HepG2 (cell line): ENCODE measurements around the gene NME2. TPM values are rescaled to one million over a fixed set of nuclear protein-coding genes. Genes with fewer than 3 reads are reported as not detected.

Experiments used
- AGO1 ChIP-seq: fragments of 200-400 bp; formaldehyde crosslinking; IDR thresholded peaks from 2 replicates; pipeline ENCODE4 v1.6.1; 2017; ENCODE audit warnings: mild to moderate bottlenecking, low read depth, low read length, moderate library complexity; ENCODE audit not compliant: poor library complexity, severe bottlenecking
- ASH2L ChIP-seq: fragments of 300-600, 200-600 bp; sonication (generic); IDR thresholded peaks from 2 replicates; pipeline ENCODE4 v1.7.0; 2017; ENCODE audit warnings: low read depth, mild to moderate bottlenecking, moderate library complexity, mixed read lengths, low read length; ENCODE audit not compliant: insufficient read length
- GLI4 ChIP-seq: sonication (generic); formaldehyde crosslinking; IDR thresholded peaks from 2 replicates; pipeline ENCODE4 v1.5.1; 2020; ENCODE audit warnings: missing genetic modification reagents, mild to moderate bottlenecking, moderate library complexity, borderline replicate concordance
- HNF4A ChIP-seq: sonication (generic); formaldehyde crosslinking; IDR thresholded peaks from 2 replicates; pipeline ENCODE4 v1.4.0; 2020; ENCODE audit warnings: missing genetic modification reagents
- HOXA3 ChIP-seq: sonication (generic); formaldehyde crosslinking; IDR thresholded peaks from 2 replicates; pipeline ENCODE4 v1.5.0; 2020; ENCODE audit warnings: missing genetic modification reagents
- MYC ChIP-seq: sonication (generic); formaldehyde crosslinking; IDR thresholded peaks from 2 replicates; pipeline ENCODE4 v1.9.0; 2021; ENCODE audit warnings: missing genetic modification reagents, borderline replicate concordance
- NCOA2 ChIP-seq: sonication (generic); formaldehyde crosslinking; IDR thresholded peaks from 2 replicates; pipeline ENCODE4 v1.8.0; 2022; ENCODE audit warnings: inconsistent platforms
- POLR2AphosphoS2 ChIP-seq: IDR thresholded peaks from 2 replicates; pipeline ENCODE4 v1.6.1; 2011; ENCODE audit warnings: low read depth, low read length, improper control_type of control experiment
- PPARG ChIP-seq: conservative IDR thresholded peaks from 2 replicates; pipeline ENCODE4 v1.6.1; 2016; ENCODE audit warnings: missing biosample characterization, missing genetic modification reagents
- RFXAP ChIP-seq: sonication (generic); formaldehyde crosslinking; IDR thresholded peaks from 2 replicates; pipeline ENCODE4 v1.4.0; 2020; ENCODE audit warnings: missing genetic modification reagents, borderline replicate concordance
- TBL1XR1 ChIP-seq: fragments of 150-350 bp; IDR thresholded peaks from 2 replicates; pipeline ENCODE4 v1.6.1; 2014; ENCODE audit warnings: borderline replicate concordance, low read length; ENCODE audit not compliant: partially characterized antibody
- TCF7 ChIP-seq: sonication (generic); IDR thresholded peaks from 2 replicates; pipeline ENCODE4 v1.6.1; 2016; ENCODE audit warnings: antibody characterized with exemption, low read depth
- TOE1 ChIP-seq: sonication (generic); formaldehyde crosslinking; IDR thresholded peaks from 2 replicates; pipeline ENCODE4 v1.4.0; 2020; ENCODE audit warnings: mild to moderate bottlenecking, missing genetic modification reagents
- ZNF510 ChIP-seq: sonication (generic); formaldehyde crosslinking; IDR thresholded peaks from 2 replicates; pipeline ENCODE4 v1.4.0; 2020; ENCODE audit warnings: low read depth, mild to moderate bottlenecking, missing genetic modification reagents
- ZNF530 ChIP-seq: sonication (generic); formaldehyde crosslinking; IDR thresholded peaks from 2 replicates; pipeline ENCODE4 v1.5.0; 2020; ENCODE audit warnings: low read depth, mild to moderate bottlenecking, missing genetic modification reagents
- ZNF780A ChIP-seq: sonication (generic); formaldehyde crosslinking; IDR thresholded peaks from 2 replicates; pipeline ENCODE4 v1.8.0; 2022; ENCODE audit warnings: mild to moderate bottlenecking, missing genetic modification reagents, moderate library complexity
- ZNF782 ChIP-seq: sonication (generic); formaldehyde crosslinking; IDR thresholded peaks from 2 replicates; pipeline ENCODE4 v1.4.0; 2020; ENCODE audit warnings: missing genetic modification reagents, mild to moderate bottlenecking, borderline replicate concordance
- ZSCAN29 ChIP-seq: sonication (generic); formaldehyde crosslinking; conservative IDR thresholded peaks from 2 replicates; pipeline ENCODE4 v1.4.0; 2020; ENCODE audit warnings: mild to moderate bottlenecking, missing genetic modification reagents
- polyA plus RNA-seq, 8 experiments: library from polyadenylated mRNA; depleted of rRNA in 3 of 8; stranded (reverse) in 7 of 8; unstranded in 1 of 8; fragments of >200 nt; fragmentation: Illumina TruSeq in 4 of 8; extraction: Trizol in 4 of 8; gene quantifications; 2 replicates each; pipeline versions ENCODE4 v1.2.1 to v1.2.3, GENCODE V29; 2011 to 2016; ENCODE audit warnings: low read depth in 4 of 8, missing spikeins in 1 of 8, mixed read lengths in 1 of 8; ENCODE audit not compliant: insufficient read depth in 1 of 8
- total RNA-seq, 5 experiments: library from RNA; depleted of rRNA; stranded (reverse); fragments of >200 nt; fragmentation: Illumina TruSeq; extraction: Trizol; gene quantifications; 2 replicates each; pipeline ENCODE4 v1.2.3, GENCODE V29; 2016; ENCODE audit warnings: low read depth in 1 of 5
- TF ChIP-seq, protein P1 (sequence below): IDR thresholded peaks from 2 replicates; pipeline ENCODE4 v1.6.1; 2018; ENCODE audit warnings: missing genetic modification reagents
- TF ChIP-seq, protein P2 (sequence below): sonication (generic); formaldehyde crosslinking; IDR thresholded peaks from 2 replicates; pipeline ENCODE4 v1.5.1; 2020; ENCODE audit warnings: missing genetic modification reagents, mild to moderate bottlenecking, borderline replicate concordance
- TF ChIP-seq, protein P3 (sequence below): sonication (generic); formaldehyde crosslinking; IDR thresholded peaks from 2 replicates; pipeline ENCODE4 v1.5.0; 2020; ENCODE audit warnings: missing genetic modification reagents
- TF ChIP-seq, protein P4 (sequence below): sonication (generic); formaldehyde crosslinking; IDR thresholded peaks from 2 replicates; pipeline ENCODE4 v1.8.1; 2023; ENCODE audit warnings: mild to moderate bottlenecking, moderate library complexity, missing genetic modification reagents

The NME2 gene
- total and polyA plus RNA-seq, 2 of the 13 experiments (the other 11 are each of a cell fraction or from before 2014, with no cell fraction given) = 790 to 1,213 TPM

DNA sequence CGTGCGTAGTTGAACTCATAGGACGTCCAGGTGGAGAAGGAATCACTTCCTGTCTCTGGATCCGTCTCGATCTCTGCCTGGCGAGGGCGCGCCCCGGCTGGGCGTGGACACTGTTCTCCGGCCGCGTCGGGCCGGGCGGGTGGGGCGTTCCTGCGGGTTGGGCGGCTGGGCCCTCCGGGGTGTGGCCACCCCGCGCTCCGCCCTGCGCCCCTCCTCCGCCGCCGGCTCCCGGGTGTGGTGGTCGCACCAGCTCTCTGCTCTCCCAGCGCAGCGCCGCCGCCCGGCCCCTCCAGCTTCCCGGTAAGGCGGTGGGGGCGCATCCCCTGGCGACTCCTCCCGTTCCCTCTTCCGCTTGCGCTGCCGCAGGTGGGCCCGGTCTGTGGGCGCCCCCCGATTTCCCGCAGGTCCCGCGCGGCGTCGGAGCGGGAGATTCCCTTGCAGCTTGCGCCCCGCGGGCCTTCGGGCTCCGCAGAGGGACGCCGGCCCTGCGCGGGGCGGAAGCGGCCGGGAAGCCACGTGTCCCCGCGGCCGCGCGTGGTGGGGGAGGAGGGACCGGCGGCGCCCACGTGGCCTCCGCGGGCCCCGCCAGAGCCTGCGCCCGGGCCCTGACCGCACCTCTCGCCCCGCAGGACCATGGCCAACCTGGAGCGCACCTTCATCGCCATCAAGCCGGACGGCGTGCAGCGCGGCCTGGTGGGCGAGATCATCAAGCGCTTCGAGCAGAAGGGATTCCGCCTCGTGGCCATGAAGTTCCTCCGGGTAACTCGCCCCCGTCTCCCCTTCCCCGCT lies at the start of gene NME2 (continued):
- TF ChIP-seq, protein P1, sequence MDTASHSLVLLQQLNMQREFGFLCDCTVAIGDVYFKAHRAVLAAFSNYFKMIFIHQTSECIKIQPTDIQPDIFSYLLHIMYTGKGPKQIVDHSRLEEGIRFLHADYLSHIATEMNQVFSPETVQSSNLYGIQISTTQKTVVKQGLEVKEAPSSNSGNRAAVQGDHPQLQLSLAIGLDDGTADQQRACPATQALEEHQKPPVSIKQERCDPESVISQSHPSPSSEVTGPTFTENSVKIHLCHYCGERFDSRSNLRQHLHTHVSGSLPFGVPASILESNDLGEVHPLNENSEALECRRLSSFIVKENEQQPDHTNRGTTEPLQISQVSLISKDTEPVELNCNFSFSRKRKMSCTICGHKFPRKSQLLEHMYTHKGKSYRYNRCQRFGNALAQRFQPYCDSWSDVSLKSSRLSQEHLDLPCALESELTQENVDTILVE = peak; percentile 79
- TF ChIP-seq ZNF510 (no peak; the same call in 1 of the 2 replicates), HOXA3 (CRISPR knock-in tag) (peak; percentile 65), POLR2AphosphoS2 (no peak), ZNF780A (CRISPR knock-in tag) (0 out of 2 replicates have a peak, but pooled peaks have one; percentile 38), HNF4A (peak; percentile 1; the same call in 1 of the 2 replicates), AGO1 (peak; percentile 76), GLI4 (CRISPR knock-in tag) (0 out of 2 replicates have a peak, but pooled peaks have one; percentile 34), ZNF782 (CRISPR knock-in tag) (peak; percentile 80), PPARG (CRISPR knock-in tag) (0 out of 2 replicates have a peak, but pooled peaks have one; percentile 45), RFXAP (CRISPR knock-in tag) (peak; percentile 19; the same call in 1 of the 2 replicates), ASH2L (peak; percentile 11), NCOA2 (0 out of 2 replicates have a peak, but pooled peaks have one; percentile 5), MYC (CRISPR knock-in tag) (peak; percentile 96), TCF7 (no peak), ZSCAN29 (CRISPR knock-in tag) (no peak), ZNF530 (CRISPR knock-in tag) (peak; percentile 22; the same call in 1 of the 2 replicates), TOE1 (no peak), TBL1XR1 (no peak)
- TF ChIP-seq, protein P2, sequence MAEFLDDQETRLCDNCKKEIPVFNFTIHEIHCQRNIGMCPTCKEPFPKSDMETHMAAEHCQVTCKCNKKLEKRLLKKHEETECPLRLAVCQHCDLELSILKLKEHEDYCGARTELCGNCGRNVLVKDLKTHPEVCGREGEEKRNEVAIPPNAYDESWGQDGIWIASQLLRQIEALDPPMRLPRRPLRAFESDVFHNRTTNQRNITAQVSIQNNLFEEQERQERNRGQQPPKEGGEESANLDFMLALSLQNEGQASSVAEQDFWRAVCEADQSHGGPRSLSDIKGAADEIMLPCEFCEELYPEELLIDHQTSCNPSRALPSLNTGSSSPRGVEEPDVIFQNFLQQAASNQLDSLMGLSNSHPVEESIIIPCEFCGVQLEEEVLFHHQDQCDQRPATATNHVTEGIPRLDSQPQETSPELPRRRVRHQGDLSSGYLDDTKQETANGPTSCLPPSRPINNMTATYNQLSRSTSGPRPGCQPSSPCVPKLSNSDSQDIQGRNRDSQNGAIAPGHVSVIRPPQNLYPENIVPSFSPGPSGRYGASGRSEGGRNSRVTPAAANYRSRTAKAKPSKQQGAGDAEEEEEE (CRISPR knock-in tag) = 0 out of 2 replicates have a peak, but pooled peaks have one; percentile 38
- TF ChIP-seq, protein P3, sequence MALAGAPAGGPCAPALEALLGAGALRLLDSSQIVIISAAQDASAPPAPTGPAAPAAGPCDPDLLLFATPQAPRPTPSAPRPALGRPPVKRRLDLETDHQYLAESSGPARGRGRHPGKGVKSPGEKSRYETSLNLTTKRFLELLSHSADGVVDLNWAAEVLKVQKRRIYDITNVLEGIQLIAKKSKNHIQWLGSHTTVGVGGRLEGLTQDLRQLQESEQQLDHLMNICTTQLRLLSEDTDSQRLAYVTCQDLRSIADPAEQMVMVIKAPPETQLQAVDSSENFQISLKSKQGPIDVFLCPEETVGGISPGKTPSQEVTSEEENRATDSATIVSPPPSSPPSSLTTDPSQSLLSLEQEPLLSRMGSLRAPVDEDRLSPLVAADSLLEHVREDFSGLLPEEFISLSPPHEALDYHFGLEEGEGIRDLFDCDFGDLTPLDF (CRISPR knock-in tag) = no peak; the same call in 1 of the 2 replicates
- TF ChIP-seq, protein P4, sequence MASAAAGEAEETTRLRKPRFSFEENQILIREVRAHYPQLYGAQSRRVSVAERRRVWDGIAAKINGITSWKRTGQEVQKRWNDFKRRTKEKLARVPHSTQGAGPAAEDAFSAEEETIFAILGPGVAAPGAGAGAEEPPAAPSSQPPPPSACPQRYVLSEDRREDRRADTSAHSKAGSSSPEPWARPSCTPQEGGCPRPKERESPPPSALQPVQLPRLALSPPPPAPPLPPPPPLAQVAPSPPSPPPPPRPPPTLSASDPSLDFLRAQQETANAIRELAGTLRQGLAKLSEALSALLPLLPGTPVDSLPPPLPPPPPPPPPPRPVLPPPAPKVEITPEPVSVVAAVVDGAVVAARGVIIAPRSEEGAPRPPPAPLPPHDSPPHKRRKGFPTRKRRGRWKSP = peak; percentile 47
